Liver (tissue), 3 donors: ENCODE measurements around the gene RPH3AL.

Experiments used
- CTCF ChIP-seq: fragments of 150-350 bp; IDR thresholded peaks from 2 replicates; pipeline ENCODE4 v1.5.1; 2017; ENCODE audit warnings: improper control_type of control experiment, low read depth, low read length; ENCODE audit not compliant: missing input control
- EGR1 ChIP-seq, 2 donors: IDR thresholded peaks; 2 replicates each; pipeline ENCODE4 v1.6.1; 2016 to 2018; ENCODE audit warnings: antibody characterized with exemption in 2 of 2, low read depth in 2 of 2
- GABPA ChIP-seq, 2 donors: IDR thresholded peaks in 1 of 2; conservative IDR thresholded peaks in 1 of 2; 2 replicates each; pipeline ENCODE4 v1.6.1; 2016; ENCODE audit warnings: antibody characterized with exemption in 2 of 2, mild to moderate bottlenecking in 1 of 2, moderate library complexity in 1 of 2
- JUND ChIP-seq, 2 donors: IDR thresholded peaks; 2 replicates each; pipeline ENCODE4 v1.6.1; 2016; ENCODE audit warnings: antibody characterized with exemption in 2 of 2
- RAD21 ChIP-seq, 2 donors: IDR thresholded peaks; 2 replicates each; pipeline ENCODE4 v1.6.1; 2016; ENCODE audit warnings: antibody characterized with exemption in 2 of 2, mild to moderate bottlenecking in 2 of 2
- REST ChIP-seq: IDR thresholded peaks from 2 replicates; pipeline ENCODE4 v1.6.1; 2016; ENCODE audit warnings: antibody characterized with exemption, mild to moderate bottlenecking
- TAF1 ChIP-seq: conservative IDR thresholded peaks from 2 replicates; pipeline ENCODE4 v1.6.1; 2016; ENCODE audit warnings: antibody characterized with exemption, mild to moderate bottlenecking
- YY1 ChIP-seq: IDR thresholded peaks from 2 replicates; pipeline ENCODE4 v1.6.1; 2016; ENCODE audit warnings: antibody characterized with exemption, mild to moderate bottlenecking
- donor health status: healthy.
- donor health status: healthy.

- no peak for TF ChIP-seq RAD21 (IDR thresholded peaks at IDR 0.05)
- no peak for TF ChIP-seq CTCF
- TF ChIP-seq JUND (IDR thresholded peaks at IDR 0.05), result no peak
- no peak for TF ChIP-seq REST
- no peak for TF ChIP-seq TAF1
- no peak for TF ChIP-seq GABPA (IDR thresholded peaks at IDR 0.05 in 1 of 2, conservative IDR thresholded peaks at IDR 0.05 in 1 of 2)
- no peak for TF ChIP-seq YY1
- no peak for TF ChIP-seq EGR1 (IDR thresholded peaks at IDR 0.05; ENCODE audit: low read depth in 2 of 2)
Measured at GRCh38 chr17:339193-340061, 13.2 kb downstream of the RPH3AL start.
